Thyroid gland (tissue), 4 donors: ENCODE results near the gene CDC34. TPM values are rescaled to one million over a fixed set of nuclear protein-coding genes. Genes with fewer than 3 reads are reported as not detected.
A peak's percentile ranks its signal among the peaks of the same experiment; 100 is the strongest.

Source experiments
- DNase-seq, 2 donors: peaks; one replicate each; pipeline ENCODE4 v3.0.0-alpha.2; 2019
- H3K27ac ChIP-seq, 3 donors: fragments of 200-600 bp; sonication (generic); 1 replicate in 2 of 3; 2 replicates in 1 of 3; pipeline ENCODE4 v1.5.1; 2016 to 2019; ENCODE audit warnings: mild to moderate bottlenecking in 1 of 3, moderate library complexity in 1 of 3
- H3K27me3 ChIP-seq: fragments of 200-600 bp; sonication (generic); one replicate; pipeline ENCODE4 v1.5.1; 2019
- H3K36me3 ChIP-seq, 2 donors: fragments of 200-600 bp; sonication (generic); one replicate each; pipeline ENCODE4 v1.5.1; 2016 to 2019
- H3K4me1 ChIP-seq, 2 donors: fragments of 200-600 bp; sonication (generic); one replicate each; pipeline ENCODE4 v1.5.1; 2017 to 2019
- H3K4me3 ChIP-seq, 3 donors: fragments of 200-600 bp; sonication (generic); replicated peaks in 1 of 3; 1 replicate in 2 of 3; 2 replicates in 1 of 3; pipeline ENCODE4 v1.5.1; 2016; ENCODE audit warnings: mild to moderate bottlenecking in 1 of 3
- H3K9me3 ChIP-seq: fragments of 200-600 bp; sonication (generic); one replicate; pipeline ENCODE4 v1.5.1; 2017
- CTCF ChIP-seq, 6 experiments: fragments of 200-600 bp in 3 of 6; fragments of 450-650 bp in 3 of 6; sonication (generic) in 3 of 6; IDR thresholded peaks; one replicate each; pipeline ENCODE4 v1.5.1; 2016 to 2019; ENCODE audit warnings: antibody characterized with exemption in 6 of 6, mild to moderate bottlenecking in 2 of 6, inconsistent platforms in 1 of 6, moderate library complexity in 1 of 6
- POLR2A ChIP-seq, 2 donors: fragments of 450-650 bp; IDR thresholded peaks; one replicate each; pipeline ENCODE4 v1.6.1; 2017; ENCODE audit warnings: antibody characterized with exemption in 2 of 2, mild to moderate bottlenecking in 2 of 2, moderate library complexity in 1 of 2
- WGBS, 2 donors: methylation state at CpG; one replicate each; pipeline ENCODE4 v1.1.5; 2017; 5-methylcytosine and 5-hydroxymethylcytosine counted together
- intact Hi-C: fragments of 100-400 bp; cut with DNase I; formaldehyde crosslinking; loops from one replicate; pipeline ENCODE4 v1.15.1; 2023
- total RNA-seq, 4 donors: library from RNA; depleted of rRNA; stranded (reverse); fragments of >200 nt; gene quantifications; one replicate each; pipeline ENCODE4 v1.2.3, GENCODE V29; 2016

The CDC34 gene
- total RNA-seq, 4 donors from 2014 or later: 44.8 to 64.7 (median 48.2) TPM

- Histone ChIP-seq H3K9me3 (no peaks in the 10 kb centered on the region), H3K27me3 (no peaks in the 10 kb centered on the region), H3K4me3 (peak overlapping the region in 1 of 3 donors; percentile 69), H3K36me3 (no peaks in the 10 kb centered on the region), H3K4me1 (peaks cover 14 to 16% of the 10 kb centered on the region in 2 donors), H3K27ac (peak overlapping the region; percentile 77 to 87 (median 86))
- WGBS, 2 donors: 2 to 5% methylated on average over 24 to 45 of the region's 48 CpGs
- intact Hi-C loops: no loop called here
- DNase-seq: peak; percentile 100
- TF ChIP-seq CTCF (IDR thresholded peaks at IDR 0.05) (peak; percentile 90 to 98 (median 98)), POLR2A (IDR thresholded peaks at IDR 0.05) (no peak)
Observed at GRCh38 chr19:506404-507285, 24.9 kb upstream of the CDC34 start.

- Histone ChIP-seq H3K27me3 (no peaks in the 10 kb centered on the region), H3K4me3 (peak within 1 kb of the TSS; percentile 69 to 99 (median 84)), H3K9me3 (no peaks in the 10 kb centered on the region), H3K27ac (peak within 1 kb of the TSS; percentile 77 to 87 (median 86)), H3K4me1 (peaks cover 20 to 22% of the 10 kb centered on the region in 2 donors), H3K36me3 (no peaks in the 10 kb centered on the region)
- TF ChIP-seq CTCF (IDR thresholded peaks at IDR 0.05): peak in 1 of 6 experiments; percentile 26
- TF ChIP-seq POLR2A (IDR thresholded peaks at IDR 0.05): peak in 1 of 2 donors; percentile 36
- intact Hi-C loops: no loop called here
- peak; percentile 63 to 71 for DNase-seq
- WGBS, 2 donors: 1 to 2% methylated on average over 12 to 33 of the region's 81 CpGs
Observed at GRCh38 chr19:507286-508203, 24.0 kb upstream of the CDC34 start, which contains the start of gene TPGS1. TPGS1 (plus strand) TSS chr19:507497; CDS start chr19:507507, 10 bp downstream.

- Histone ChIP-seq H3K4me3 (peak overlapping the region; percentile 69 to 99 (median 84)), H3K27ac (no peak overlapping the region), H3K9me3 (no peaks in the 10 kb centered on the region), H3K27me3 (no peaks in the 10 kb centered on the region), H3K36me3 (no peaks in the 10 kb centered on the region), H3K4me1 (peaks cover 24 to 29% of the 10 kb centered on the region in 2 donors)
- 59 to 67% methylated on average over 29 to 31 of the region's 32 CpGs for WGBS, 2 donors
- TF ChIP-seq POLR2A (IDR thresholded peaks at IDR 0.05) (no peak), CTCF (IDR thresholded peaks at IDR 0.05) (no peak)
- intact Hi-C loops: no loop called here
- DNase-seq: no peak
Observed at GRCh38 chr19:508204-509150, 23.1 kb upstream of the CDC34 start.

GRCh38 chr19:510606-511100 is 20.9 kb upstream of the CDC34 start:
- Histone ChIP-seq H3K4me3 (no peak overlapping the region), H3K9me3 (no peaks in the 10 kb centered on the region), H3K36me3 (no peaks in the 10 kb centered on the region), H3K27me3 (no peaks in the 10 kb centered on the region), H3K27ac (no peak overlapping the region), H3K4me1 (peaks cover 24 to 29% of the 10 kb centered on the region in 2 donors)
- 57 to 65% methylated on average over 11 to 14 of the region's 21 CpGs for WGBS, 2 donors
- intact Hi-C loops: no loop called here
- peak; percentile 40 to 43 for DNase-seq
- TF ChIP-seq CTCF (IDR thresholded peaks at IDR 0.05): peak in 5 of 6 experiments; percentile 50 to 72 (median 52)
- no peak for TF ChIP-seq POLR2A (IDR thresholded peaks at IDR 0.05)
